Neural progenitor cell (in vitro differentiated cells): Measurements from ENCODE around the gene PPT2.

Experiments
- EZH2phosphoT487 ChIP-seq: fragments of 200-600 bp; sonication (generic); IDR thresholded peaks from 2 replicates; pipeline ENCODE4 v1.6.1; 2017; ENCODE audit warnings: antibody characterized with exemption
- TF ChIP-seq, protein P1 (sequence below): fragments of 200-600 bp; sonication (generic); IDR thresholded peaks from 2 replicates; pipeline ENCODE4 v1.5.1; 2017; ENCODE audit warnings: antibody characterized with exemption, mild to moderate bottlenecking

DNA sequence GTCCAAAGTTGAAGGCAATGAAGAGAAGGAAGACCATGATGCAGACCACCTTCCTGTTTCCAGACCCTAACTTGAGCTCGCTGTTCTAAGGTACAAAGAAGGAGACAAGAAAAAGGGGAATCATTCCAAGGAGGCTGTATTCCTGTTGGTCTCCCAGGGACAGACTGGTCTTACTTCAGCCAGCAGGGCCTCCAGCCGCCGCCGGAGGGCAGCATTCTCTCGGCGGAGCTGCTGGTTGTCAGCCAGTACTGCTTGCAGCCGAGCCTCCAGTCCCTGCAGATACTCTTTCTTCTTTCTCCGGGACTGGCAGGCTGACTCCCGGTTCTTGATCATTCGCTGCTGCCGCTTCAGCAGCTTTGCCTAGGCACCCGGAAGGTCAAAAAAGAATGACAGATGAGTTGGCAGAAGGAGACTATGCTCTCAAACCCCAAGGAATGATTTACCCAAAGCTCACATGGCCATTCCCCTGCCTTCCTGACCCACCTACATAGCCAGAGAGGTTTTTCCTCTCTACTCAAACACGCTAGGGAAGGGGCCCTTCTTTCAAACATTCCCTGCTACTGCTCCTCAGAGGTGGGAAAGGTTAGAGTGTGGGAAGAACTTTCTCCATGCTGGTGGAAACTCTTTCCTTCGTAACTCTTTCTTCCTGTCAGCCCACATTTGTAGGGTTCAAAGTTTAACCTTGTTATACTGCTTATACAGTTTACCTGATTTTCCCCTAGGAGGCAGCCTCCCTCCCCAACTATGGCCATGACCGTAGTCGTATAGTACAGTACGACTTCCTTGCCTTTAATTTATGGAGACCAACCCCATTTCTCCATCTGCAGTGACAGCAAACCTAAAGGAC lies 34.9 kb upstream of the PPT2 start:
- TF ChIP-seq, protein P1, sequence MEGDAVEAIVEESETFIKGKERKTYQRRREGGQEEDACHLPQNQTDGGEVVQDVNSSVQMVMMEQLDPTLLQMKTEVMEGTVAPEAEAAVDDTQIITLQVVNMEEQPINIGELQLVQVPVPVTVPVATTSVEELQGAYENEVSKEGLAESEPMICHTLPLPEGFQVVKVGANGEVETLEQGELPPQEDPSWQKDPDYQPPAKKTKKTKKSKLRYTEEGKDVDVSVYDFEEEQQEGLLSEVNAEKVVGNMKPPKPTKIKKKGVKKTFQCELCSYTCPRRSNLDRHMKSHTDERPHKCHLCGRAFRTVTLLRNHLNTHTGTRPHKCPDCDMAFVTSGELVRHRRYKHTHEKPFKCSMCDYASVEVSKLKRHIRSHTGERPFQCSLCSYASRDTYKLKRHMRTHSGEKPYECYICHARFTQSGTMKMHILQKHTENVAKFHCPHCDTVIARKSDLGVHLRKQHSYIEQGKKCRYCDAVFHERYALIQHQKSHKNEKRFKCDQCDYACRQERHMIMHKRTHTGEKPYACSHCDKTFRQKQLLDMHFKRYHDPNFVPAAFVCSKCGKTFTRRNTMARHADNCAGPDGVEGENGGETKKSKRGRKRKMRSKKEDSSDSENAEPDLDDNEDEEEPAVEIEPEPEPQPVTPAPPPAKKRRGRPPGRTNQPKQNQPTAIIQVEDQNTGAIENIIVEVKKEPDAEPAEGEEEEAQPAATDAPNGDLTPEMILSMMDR = peak; percentile 85
- no peak for TF ChIP-seq EZH2phosphoT487
